Body of pancreas (tissue), 4 donors: ENCODE data around the gene LTBP1. TPM values are rescaled to one million over a fixed set of nuclear protein-coding genes. Genes with fewer than 3 reads are reported as not detected.

Experiments
- ATAC-seq: fragments of 150-250 bp; one replicate; pipeline ENCODE4 v1.9.1; 2016
- DNase-seq, 4 donors: peaks; one replicate each; pipeline ENCODE4 v3.0.0-alpha.2; 2019
- H3K27ac ChIP-seq, 4 donors: fragments of 200-600 bp; sonication (generic); 1 replicate in 3 of 4; 2 replicates in 1 of 4; pipeline versions ENCODE4 v1.5.1 to v1.6.1; 2016 to 2019; ENCODE audit warnings: mild to moderate bottlenecking in 1 of 4, mixed read lengths in 1 of 4, moderate library complexity in 1 of 4
- H3K27me3 ChIP-seq, 2 donors: fragments of 200-600 bp; sonication (generic); one replicate each; pipeline ENCODE4 v1.6.0; 2016; ENCODE audit warnings: mild to moderate bottlenecking in 1 of 2
- H3K36me3 ChIP-seq, 2 donors: fragments of 200-600 bp; sonication (generic); replicated peaks in 1 of 2; 2 replicates each; pipeline ENCODE4 v1.5.1; 2016; ENCODE audit warnings: low read depth in 2 of 2; ENCODE audit not compliant: insufficient read depth in 1 of 2
- H3K4me1 ChIP-seq: fragments of 200-600 bp; sonication (generic); one replicate; pipeline ENCODE4 v1.6.0; 2016
- H3K4me3 ChIP-seq, 2 donors: fragments of 200-600 bp; sonication (generic); 1 replicate in 1 of 2; 2 replicates in 1 of 2; pipeline ENCODE4 v1.5.1; 2016 to 2019
- H3K9me3 ChIP-seq, 3 donors: fragments of 200-600 bp; sonication (generic); 1 replicate in 2 of 3; 2 replicates in 1 of 3; pipeline ENCODE4 v1.5.1; 2016
- CTCF ChIP-seq, 7 experiments: fragments of 450-650 bp in 4 of 7; fragments of 200-600 bp in 3 of 7; sonication (generic) in 3 of 7; IDR thresholded peaks; one replicate each; pipeline ENCODE4 v1.5.1; 2016 to 2019; ENCODE audit warnings: antibody characterized with exemption in 7 of 7
- POLR2A ChIP-seq, 3 donors: fragments of 450-650 bp; IDR thresholded peaks; one replicate each; pipeline ENCODE4 v1.6.1; 2016; ENCODE audit warnings: antibody characterized with exemption in 3 of 3, mild to moderate bottlenecking in 2 of 3
- WGBS, 2 donors: methylation state at CpG; one replicate each; pipeline ENCODE4 v1.1.5; 2017; 5-methylcytosine and 5-hydroxymethylcytosine counted together
- intact Hi-C: fragments of 100-400 bp; cut with DNase I; formaldehyde crosslinking; loops from one replicate; pipeline ENCODE4 v1.15.1; 2023
- total RNA-seq, 2 donors: library from RNA; depleted of rRNA; stranded (reverse); fragments of >200 nt; gene quantifications; one replicate each; pipeline ENCODE4 v1.1.0, GENCODE V29; 2016

LTBP1 gene
- total RNA-seq, 2 donors from 2014 or later: 8.8 to 10.2 TPM

GRCh38 chr2:32925283-32925815 lies 21.4 kb upstream of the LTBP1 start:
- no peaks in the 10 kb centered on the region for H3K4me1 ChIP-seq
- intact Hi-C loops: no loop called here
- ATAC-seq: no peak
- no peak for DNase-seq
- H3K9me3 ChIP-seq: no peaks in the 10 kb centered on the region
- H3K4me3 ChIP-seq: no peak overlapping the region
- no peaks in the 10 kb centered on the region for H3K27me3 ChIP-seq
- 57 to 58% methylated on average over 5 of the region's 5 CpGs for WGBS, 2 donors
- TF ChIP-seq CTCF (IDR thresholded peaks at IDR 0.05) (no peak), POLR2A (IDR thresholded peaks at IDR 0.05) (no peak)
- H3K27ac ChIP-seq: no peak overlapping the region
- H3K36me3 ChIP-seq: no peaks in the 10 kb centered on the region

GRCh38 chr2:32925976-32926707 lies 20.6 kb upstream of the LTBP1 start:
- ATAC-seq: no peak
- Histone ChIP-seq H3K4me3 (no peak overlapping the region), H3K36me3 (no peaks in the 10 kb centered on the region), H3K4me1 (no peaks in the 10 kb centered on the region), H3K27ac (no peak overlapping the region), H3K9me3 (no peaks in the 10 kb centered on the region), H3K27me3 (no peaks in the 10 kb centered on the region)
- intact Hi-C loops: no loop called here
- WGBS, 2 donors: 76 to 82% methylated on average over 4 to 6 of the region's 6 CpGs
- DNase-seq: no peak
- TF ChIP-seq CTCF (IDR thresholded peaks at IDR 0.05) (no peak), POLR2A (IDR thresholded peaks at IDR 0.05) (no peak)

- intact Hi-C loops: no loop called here
- Histone ChIP-seq H3K27ac (no peak overlapping the region), H3K4me1 (no peaks in the 10 kb centered on the region), H3K4me3 (no peak overlapping the region), H3K9me3 (no peaks in the 10 kb centered on the region), H3K27me3 (no peaks in the 10 kb centered on the region), H3K36me3 (no peaks in the 10 kb centered on the region)
- TF ChIP-seq POLR2A (IDR thresholded peaks at IDR 0.05) (no peak), CTCF (IDR thresholded peaks at IDR 0.05) (no peak)
- ATAC-seq: no peak
- 42 to 44% methylated on average over 1 to 2 of the region's 2 CpGs for WGBS, 2 donors
- DNase-seq: no peak
Measured at GRCh38 chr2:32926708-32927084, 20.1 kb upstream of the LTBP1 start.

GRCh38 chr2:32930436-32930835 lies 16.3 kb upstream of the LTBP1 start:
- Histone ChIP-seq H3K27ac (no peak overlapping the region), H3K27me3 (no peaks in the 10 kb centered on the region), H3K4me1 (no peaks in the 10 kb centered on the region), H3K9me3 (no peaks in the 10 kb centered on the region), H3K4me3 (no peak overlapping the region), H3K36me3 (no peaks in the 10 kb centered on the region)
- intact Hi-C loops: no loop called here
- DNase-seq (no peak), ATAC-seq (no peak)
- TF ChIP-seq CTCF (IDR thresholded peaks at IDR 0.05) (no peak), POLR2A (IDR thresholded peaks at IDR 0.05) (no peak)
- WGBS, 2 donors: 67 to 73% methylated on average over 5 of the region's 5 CpGs

- TF ChIP-seq CTCF (IDR thresholded peaks at IDR 0.05) (no peak), POLR2A (IDR thresholded peaks at IDR 0.05) (no peak)
- Histone ChIP-seq H3K27ac (no peak overlapping the region), H3K27me3 (no peaks in the 10 kb centered on the region), H3K4me1 (no peaks in the 10 kb centered on the region), H3K36me3 (no peaks in the 10 kb centered on the region), H3K4me3 (no peak overlapping the region), H3K9me3 (no peaks in the 10 kb centered on the region)
- DNase-seq (no peak), ATAC-seq (no peak)
- intact Hi-C loops: no loop called here
- 58 to 71% methylated on average over 2 of the region's 2 CpGs for WGBS, 2 donors
Measured at GRCh38 chr2:32931519-32931918, 15.2 kb upstream of the LTBP1 start.
